Prostate gland (tissue), 2 donors: ENCODE results near the gene HOXD8. TPM values are rescaled to one million over a fixed set of nuclear protein-coding genes. Genes with fewer than 3 reads are reported as not detected.

ENCODE experiments used
- DNase-seq: peaks from one replicate; pipeline ENCODE4 v3.0.0-alpha.2; 2019; ENCODE audit warnings: low spot score
- H3K27ac ChIP-seq, 2 donors: fragments of 200-600 bp; sonication (generic); 2 replicates each; pipeline ENCODE4 v1.5.1; 2017 to 2019
- H3K27me3 ChIP-seq: fragments of 200-600 bp; sonication (generic); replicated peaks from 2 replicates; pipeline ENCODE4 v1.5.1; 2019; ENCODE audit not compliant: insufficient read depth
- H3K36me3 ChIP-seq, 2 donors: fragments of 200-600 bp; sonication (generic); 1 replicate in 1 of 2; 2 replicates in 1 of 2; pipeline versions ENCODE4 v1.5.1 to v1.8.1; 2017 to 2019
- H3K4me1 ChIP-seq: fragments of 200-600 bp; sonication (generic); replicated peaks from 2 replicates; pipeline ENCODE4 v1.5.1; 2019
- H3K4me3 ChIP-seq, 2 donors: fragments of 200-600 bp; sonication (generic); 2 replicates each; pipeline ENCODE4 v1.5.1; 2017 to 2019
- H3K9me3 ChIP-seq: fragments of 200-600 bp; sonication (generic); 2 replicates; pipeline ENCODE4 v1.5.1; 2017
- CTCF ChIP-seq, 4 experiments: fragments of 200-600 bp in 2 of 4; fragments of 450-650 bp in 2 of 4; sonication (generic) in 2 of 4; IDR thresholded peaks; 1 replicate in 3 of 4; 2 replicates in 1 of 4; pipeline ENCODE4 v1.5.1; 2016 to 2019; ENCODE audit warnings: antibody characterized with exemption in 4 of 4, mild to moderate bottlenecking in 2 of 4, moderate library complexity in 2 of 4
- POLR2A ChIP-seq: fragments of 450-650 bp; IDR thresholded peaks from one replicate; pipeline ENCODE4 v1.6.1; 2016; ENCODE audit warnings: antibody characterized with exemption, mild to moderate bottlenecking
- POLR2AphosphoS5 ChIP-seq: sonication (generic); formaldehyde crosslinking; IDR thresholded peaks from one replicate; pipeline ENCODE4 v1.6.1; 2017; ENCODE audit warnings: antibody characterized with exemption
- WGBS: methylation state at CpG from one replicate; pipeline ENCODE4 v1.1.5; 2018; 5-methylcytosine and 5-hydroxymethylcytosine counted together
- intact Hi-C: fragments of 100-400 bp; cut with DNase I; formaldehyde crosslinking; loops from one replicate; pipeline ENCODE4 v1.14.2; 2022
- microRNA counts, 2 donors: library from miRNA; unstranded; fragments of <30 nt; microRNA quantifications; one replicate each; lab custom pipeline; 2016 to 2017
- microRNA-seq: library from miRNA; unstranded; fragments of <30 nt; microRNA quantifications from one replicate; pipeline ENCODE4, GENCODE V29; 2016
- small RNA-seq, 2 donors: library from RNA; depleted of rRNA; stranded (forward); fragments of <200 nt; gene quantifications; one replicate each; pipeline ENCODE3, GENCODE V24; 2016
- total RNA-seq, 2 donors: library from RNA; depleted of rRNA; stranded (reverse); fragments of >200 nt; gene quantifications; one replicate each; pipeline ENCODE4 v1.1.0, GENCODE V29; 2016

The HOXD8 gene
- total RNA-seq, 2 donors from 2014 or later: 10.4 to 30.8 TPM

- peaks cover 10% of the 10 kb centered on the region for H3K27me3 ChIP-seq
- TF ChIP-seq POLR2AphosphoS5 (no peak), POLR2A (no peak), CTCF (IDR thresholded peaks at IDR 0.05) (no peak)
- H3K27ac ChIP-seq: no peak overlapping the region
- no peaks in the 10 kb centered on the region for H3K9me3 ChIP-seq
- H3K4me1 ChIP-seq: no peaks in the 10 kb centered on the region
- H3K4me3 ChIP-seq: no peak overlapping the region
- DNase-seq: no peak
- no peaks in the 10 kb centered on the region for H3K36me3 ChIP-seq
- WGBS: 78% methylated on average over 3 of the region's 3 CpGs
- intact Hi-C loops: no loop called here
Measured at GRCh38 chr2:176181551-176181950, 52.0 kb downstream of the HOXD8 start.

MicroRNA genes within 50 kb of the gene (microRNA counts, 767-probe panel; counts per million panel counts)
- 2,180 to 2,682 counts per million in 2 donors for microRNA hsa-miR-10b-5p (lab: Ali Mortazavi, UCI)

Small RNA genes within 50 kb of the gene (microRNA-seq; reads per million reads assigned to microRNA genes)
- gene MIR10B: 2,017 reads per million, percentile 91 among the genes with 10 or more reads in this experiment

Small RNA genes within 50 kb of the gene (small RNA-seq; reads per million reads assigned to genes)
- gene MIR10B: 236,903 to 346,403 reads per million in 2 donors

Other genes with a start within 250 kb of the HOXD8 start
- gene LNPK, start 127.4 kb upstream of the HOXD8 start, total RNA-seq: 10 to 100 TPM; 19.7 to 21.9 TPM
- gene EVX2, start 45.7 kb upstream of the HOXD8 start, total RNA-seq: 1 to 10 TPM; 1.2 to 1.6 TPM
- gene HOXD13, start 37.0 kb upstream of the HOXD8 start, total RNA-seq: 10 to 100 TPM; 10.6 to 11.8 TPM
- gene HOXD12, start 29.9 kb upstream of the HOXD8 start, total RNA-seq: under 1 TPM in 1 of 2 donors, not detected in 1; 0.36 TPM
- 10 to 100 TPM in 1 of 2 donors, 1 to 10 TPM in 1; 8.0 to 14.9 TPM for gene HOXD11, start 22.4 kb upstream of the HOXD8 start, total RNA-seq
- 10 to 100 TPM; 10.4 to 32.5 TPM for gene HOXD10, start 12.9 kb upstream of the HOXD8 start, total RNA-seq
- 10 to 100 TPM in 1 of 2 donors, 1 to 10 TPM in 1; 5.9 to 29.1 TPM for gene HOXD9, start 7.0 kb upstream of the HOXD8 start, total RNA-seq
- 1 to 10 TPM; 1.2 to 6.7 TPM for gene HOXD4, start 21.8 kb downstream of the HOXD8 start, total RNA-seq
- 1 to 10 TPM; 2.2 to 5.3 TPM for gene HOXD3, start 27.6 kb downstream of the HOXD8 start, total RNA-seq
- gene HOXD1, start 59.0 kb downstream of the HOXD8 start, total RNA-seq: 1 to 10 TPM; 2.3 to 6.1 TPM
- 10 to 100 TPM; 33.3 to 47.6 TPM for gene MTX2, start 139.7 kb downstream of the HOXD8 start, total RNA-seq